SK-N-SH treated with all-trans-retinoic acid at 6 μM for 48 hours (cell line): ENCODE data around the gene RNF128.
A peak's percentile ranks its signal among the peaks of the same experiment; 100 is the strongest.

Source experiments
- ATAC-seq: fragments of 200-7000 bp; cut with Tn5 transposase; 3 replicates; pipeline ENCODE4 v1.9.1; 2020; ENCODE audit warnings: mild to moderate bottlenecking, moderate library complexity
- ARNTL ChIP-seq: fragments of 450-650 bp; formaldehyde crosslinking; IDR thresholded peaks from 2 replicates; pipeline ENCODE4 v1.5.0; 2020; ENCODE audit warnings: low read depth, mild to moderate bottlenecking, moderate library complexity, borderline replicate concordance
- BACH2 ChIP-seq: fragments of 250-450 bp; sonication (Bioruptor Pico); IDR thresholded peaks from 2 replicates; pipeline ENCODE4 v1.9.0; 2021; ENCODE audit warnings: mild to moderate bottlenecking, borderline replicate concordance
- CREB5 ChIP-seq: fragments of 250-450 bp; sonication (Bioruptor Pico); IDR thresholded peaks from 2 replicates; pipeline ENCODE4 v1.5.1; 2020; ENCODE audit warnings: low read depth, mild to moderate bottlenecking, moderate library complexity
- CSDC2 ChIP-seq: fragments of 250-450 bp; sonication (Bioruptor Pico); IDR thresholded peaks from 2 replicates; pipeline ENCODE4 v1.5.0; 2020; ENCODE audit warnings: mild to moderate bottlenecking, moderate library complexity
- CSRNP3 ChIP-seq: fragments of 250-450 bp; sonication (Bioruptor Pico); IDR thresholded peaks from 2 replicates; pipeline ENCODE4 v1.5.1; 2021; ENCODE audit warnings: mild to moderate bottlenecking, moderate library complexity
- ESRRG ChIP-seq: fragments of 250-450 bp; sonication (Bioruptor Pico); IDR thresholded peaks from 2 replicates; pipeline ENCODE4 v1.6.1; 2021; ENCODE audit warnings: mild to moderate bottlenecking
- GLIS3 ChIP-seq: fragments of 250-450 bp; sonication (Bioruptor Pico); IDR thresholded peaks from 2 replicates; pipeline ENCODE4 v1.5.0; 2020; ENCODE audit warnings: mild to moderate bottlenecking, moderate library complexity
- ISL1 ChIP-seq: fragments of 250-450 bp; sonication (Bioruptor Pico); IDR thresholded peaks from 2 replicates; pipeline ENCODE4 v2.1.2; 2022; ENCODE audit warnings: mild to moderate bottlenecking, moderate library complexity
- OSR1 ChIP-seq: fragments of 250-450 bp; sonication (Bioruptor Pico); IDR thresholded peaks from 2 replicates; pipeline ENCODE4 v1.8.0; 2022; ENCODE audit warnings: moderate library complexity, mild to moderate bottlenecking, inconsistent platforms
- PATZ1 ChIP-seq: fragments of 250-450 bp; sonication (Bioruptor Pico); IDR thresholded peaks from 2 replicates; pipeline ENCODE4 v1.8.0; 2020; ENCODE audit warnings: mild to moderate bottlenecking, moderate library complexity, borderline replicate concordance
- POU6F1 ChIP-seq: fragments of 250-450 bp; sonication (Bioruptor Pico); IDR thresholded peaks from 2 replicates; pipeline ENCODE4 v1.8.0; 2021; ENCODE audit warnings: low read depth, mild to moderate bottlenecking, moderate library complexity, borderline replicate concordance
- PPARA ChIP-seq: fragments of 250-450 bp; sonication (Bioruptor Pico); IDR thresholded peaks from 2 replicates; pipeline ENCODE4 v1.5.0; 2020; ENCODE audit warnings: mild to moderate bottlenecking, borderline replicate concordance
- RARB ChIP-seq: fragments of 250-450 bp; sonication (Bioruptor Pico); IDR thresholded peaks from 2 replicates; pipeline ENCODE4 v1.8.0; 2021; ENCODE audit warnings: mild to moderate bottlenecking, moderate library complexity
- SNAI2 ChIP-seq: fragments of 250-450 bp; sonication (Bioruptor Pico); IDR thresholded peaks from 2 replicates; pipeline ENCODE4 v1.5.0; 2020; ENCODE audit warnings: mild to moderate bottlenecking, moderate library complexity
- TCF4 ChIP-seq: fragments of 250-450 bp; sonication (Bioruptor Pico); IDR thresholded peaks from 2 replicates; pipeline ENCODE4 v1.8.0; 2021; ENCODE audit warnings: mild to moderate bottlenecking, moderate library complexity, borderline replicate concordance
- TOX ChIP-seq: fragments of 250-450 bp; sonication (Bioruptor Pico); IDR thresholded peaks from 2 replicates; pipeline ENCODE4 v1.8.0; 2021; ENCODE audit warnings: mild to moderate bottlenecking, moderate library complexity, borderline replicate concordance
- TSHZ2 ChIP-seq: fragments of 250-450 bp; sonication (Bioruptor Pico); IDR thresholded peaks from 2 replicates; pipeline ENCODE4 v1.5.0; 2020; ENCODE audit warnings: mild to moderate bottlenecking, moderate library complexity
- ZC3H10 ChIP-seq: fragments of 250-450 bp; sonication (Bioruptor Pico); IDR thresholded peaks from 2 replicates; pipeline ENCODE4 v1.5.1; 2021; ENCODE audit warnings: mild to moderate bottlenecking, moderate library complexity
- ZFP3 ChIP-seq: fragments of 250-450 bp; sonication (Bioruptor Pico); IDR thresholded peaks from 2 replicates; pipeline ENCODE4 v1.5.0; 2020; ENCODE audit warnings: mild to moderate bottlenecking, moderate library complexity
- ZFP30 ChIP-seq: fragments of 450-650 bp; formaldehyde crosslinking; IDR thresholded peaks from 2 replicates; pipeline ENCODE4 v1.5.0; 2022; ENCODE audit warnings: mild to moderate bottlenecking, moderate library complexity
- ZNF565 ChIP-seq: fragments of 450-650 bp; formaldehyde crosslinking; conservative IDR thresholded peaks from 2 replicates; pipeline ENCODE4 v1.5.0; 2020; ENCODE audit warnings: low read depth, mild to moderate bottlenecking, moderate library complexity
- ZNF70 ChIP-seq: fragments of 450-650 bp; formaldehyde crosslinking; IDR thresholded peaks from 2 replicates; pipeline ENCODE4 v1.5.0; 2020; ENCODE audit warnings: mild to moderate bottlenecking, moderate library complexity
- ZNF8 ChIP-seq: fragments of 450-650 bp; formaldehyde crosslinking; IDR thresholded peaks from 2 replicates; pipeline ENCODE4 v1.5.0; 2020; ENCODE audit warnings: mild to moderate bottlenecking, moderate library complexity

The RNF128 gene

GRCh38 chrX:106742193-106742592 is 15.7 kb downstream of the RNF128 start:
- no peak for ATAC-seq

GRCh38 chrX:106742805-106743204 is 16.3 kb downstream of the RNF128 start:
- no peak for ATAC-seq
- TF ChIP-seq TCF4 (CRISPR knock-in tag) = no peak
- no peak for TF ChIP-seq OSR1 (CRISPR knock-in tag)
- TF ChIP-seq ZFP30 (CRISPR knock-in tag) = no peak
- no peak for TF ChIP-seq CSRNP3 (CRISPR knock-in tag)
- no peak for TF ChIP-seq POU6F1 (CRISPR knock-in tag)

More at GRCh38 chrX:106742193-106742592, 15.7 kb downstream of the RNF128 start:
- no peak for TF ChIP-seq ZFP30 (CRISPR knock-in tag)
- no peak for TF ChIP-seq OSR1 (CRISPR knock-in tag)
- TF ChIP-seq TSHZ2 (CRISPR knock-in tag) = no peak
- TF ChIP-seq ZNF70 (CRISPR knock-in tag) = no peak
- no peak for TF ChIP-seq ZNF565
- no peak for TF ChIP-seq PPARA (CRISPR knock-in tag)
- TF ChIP-seq ARNTL (CRISPR knock-in tag) = no peak
- no peak for TF ChIP-seq PATZ1
- no peak for TF ChIP-seq RARB (CRISPR knock-in tag)
- no peak for TF ChIP-seq BACH2 (CRISPR knock-in tag)
- TF ChIP-seq CREB5 (CRISPR knock-in tag) = no peak
- no peak for TF ChIP-seq SNAI2 (CRISPR knock-in tag)
- no peak for TF ChIP-seq GLIS3 (CRISPR knock-in tag)
- no peak for TF ChIP-seq ESRRG (CRISPR knock-in tag)
- no peak for TF ChIP-seq ISL1 (CRISPR knock-in tag)

- TF ChIP-seq GLIS3 (CRISPR knock-in tag) (no peak), BACH2 (CRISPR knock-in tag) (no peak), ISL1 (CRISPR knock-in tag) (no peak), RARB (CRISPR knock-in tag) (no peak), TCF4 (CRISPR knock-in tag) (no peak), PPARA (CRISPR knock-in tag) (no peak), ZNF8 (CRISPR knock-in tag) (peak; percentile 93)
These were observed 21.9 kb downstream of the RNF128 start for GRCh38 chrX:106748377-106748776.

GRCh38 chrX:106751407-106751806 is 24.9 kb downstream of the RNF128 start:
- ATAC-seq = no peak
- no peak for TF ChIP-seq PATZ1
- no peak for TF ChIP-seq TCF4 (CRISPR knock-in tag)
- no peak for TF ChIP-seq CSDC2
- no peak for TF ChIP-seq ZC3H10
- no peak for TF ChIP-seq ZFP3 (CRISPR knock-in tag)
- no peak for TF ChIP-seq GLIS3 (CRISPR knock-in tag)
- no peak for TF ChIP-seq TOX (CRISPR knock-in tag)
- TF ChIP-seq RARB (CRISPR knock-in tag) = no peak
- TF ChIP-seq ZFP30 (CRISPR knock-in tag) = no peak
- TF ChIP-seq ZNF565 = no peak
- TF ChIP-seq ZNF70 (CRISPR knock-in tag) = no peak
- no peak for TF ChIP-seq PPARA (CRISPR knock-in tag)
- no peak for TF ChIP-seq OSR1 (CRISPR knock-in tag)
- no peak for TF ChIP-seq ARNTL (CRISPR knock-in tag)
- no peak for TF ChIP-seq CSRNP3 (CRISPR knock-in tag)
- no peak for TF ChIP-seq ZNF8 (CRISPR knock-in tag)
- TF ChIP-seq ESRRG (CRISPR knock-in tag) = no peak

More at GRCh38 chrX:106748377-106748776, 21.9 kb downstream of the RNF128 start:
- ATAC-seq = no peak
